Neutrophil (primary cell): Measurements from ENCODE around the gene AGPS.

Experiments
- H3K27ac ChIP-seq: fragments of 200-600 bp; sonication (generic); 2 replicates; pipeline ENCODE4 v1.5.1; 2016; ENCODE audit warnings: mild to moderate bottlenecking, moderate library complexity
- H3K27me3 ChIP-seq: fragments of 200-600 bp; sonication (generic); 2 replicates; pipeline ENCODE4 v1.6.0; 2016; ENCODE audit warnings: mild to moderate bottlenecking
- H3K36me3 ChIP-seq: fragments of 200-600 bp; sonication (generic); 2 replicates; pipeline ENCODE4 v1.5.1; 2017
- H3K4me1 ChIP-seq, 2 experiments: fragments of 200-600 bp in 1 of 2; sonication (generic) in 1 of 2; 1 replicate in 1 of 2; 2 replicates in 1 of 2; pipeline versions ENCODE4 v1.5.1 to v1.6.1; 2013 to 2016; ENCODE audit warnings: low read depth in 1 of 2, low read length in 1 of 2, mild to moderate bottlenecking in 1 of 2, moderate library complexity in 1 of 2; ENCODE audit not compliant: control insufficient read depth in 1 of 2, insufficient read depth in 1 of 2
- H3K4me3 ChIP-seq, 2 experiments: fragments of 200-600 bp in 1 of 2; sonication (generic) in 1 of 2; 1 replicate in 1 of 2; 2 replicates in 1 of 2; pipeline ENCODE4 v1.5.1; 2013 to 2016; ENCODE audit warnings: low read depth in 1 of 2, low read length in 1 of 2, mild to moderate bottlenecking in 1 of 2, moderate library complexity in 1 of 2
- H3K9me3 ChIP-seq: fragments of 200-600 bp; sonication (generic); 2 replicates; pipeline ENCODE4 v1.5.1; 2016
- TF ChIP-seq, protein P1 (sequence below): fragments of 200-600 bp; sonication (generic); IDR thresholded peaks from 2 replicates; pipeline ENCODE4 v1.5.1; 2016; ENCODE audit warnings: antibody characterized with exemption

AGPS gene

DNA sequence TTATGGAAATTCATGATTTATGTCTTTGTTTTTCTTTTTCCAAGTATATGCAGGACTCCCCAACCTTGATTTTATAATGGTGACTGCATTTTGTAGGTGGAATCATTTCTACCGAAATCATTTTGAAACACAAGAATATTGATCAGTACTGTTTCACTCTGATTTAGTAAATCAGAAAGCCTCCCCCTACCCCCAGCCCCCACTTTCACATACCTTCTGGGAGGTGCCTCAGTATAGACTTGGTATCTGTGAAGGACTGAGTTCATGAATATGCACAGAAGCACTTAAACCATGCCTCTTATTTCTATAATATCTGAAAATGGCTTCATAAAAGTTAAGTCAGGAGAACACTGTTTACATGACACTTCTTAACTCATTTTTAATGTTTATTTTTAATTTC is 147.7 kb downstream of the AGPS start:
- no peaks in the 10 kb centered on the region for H3K9me3 ChIP-seq
- no peaks in the 10 kb centered on the region for H3K27me3 ChIP-seq
- TF ChIP-seq, protein P1, sequence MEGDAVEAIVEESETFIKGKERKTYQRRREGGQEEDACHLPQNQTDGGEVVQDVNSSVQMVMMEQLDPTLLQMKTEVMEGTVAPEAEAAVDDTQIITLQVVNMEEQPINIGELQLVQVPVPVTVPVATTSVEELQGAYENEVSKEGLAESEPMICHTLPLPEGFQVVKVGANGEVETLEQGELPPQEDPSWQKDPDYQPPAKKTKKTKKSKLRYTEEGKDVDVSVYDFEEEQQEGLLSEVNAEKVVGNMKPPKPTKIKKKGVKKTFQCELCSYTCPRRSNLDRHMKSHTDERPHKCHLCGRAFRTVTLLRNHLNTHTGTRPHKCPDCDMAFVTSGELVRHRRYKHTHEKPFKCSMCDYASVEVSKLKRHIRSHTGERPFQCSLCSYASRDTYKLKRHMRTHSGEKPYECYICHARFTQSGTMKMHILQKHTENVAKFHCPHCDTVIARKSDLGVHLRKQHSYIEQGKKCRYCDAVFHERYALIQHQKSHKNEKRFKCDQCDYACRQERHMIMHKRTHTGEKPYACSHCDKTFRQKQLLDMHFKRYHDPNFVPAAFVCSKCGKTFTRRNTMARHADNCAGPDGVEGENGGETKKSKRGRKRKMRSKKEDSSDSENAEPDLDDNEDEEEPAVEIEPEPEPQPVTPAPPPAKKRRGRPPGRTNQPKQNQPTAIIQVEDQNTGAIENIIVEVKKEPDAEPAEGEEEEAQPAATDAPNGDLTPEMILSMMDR = no peak
- no peak overlapping the region for H3K4me3 ChIP-seq
- H3K27ac ChIP-seq = no peak overlapping the region
- no peaks in the 10 kb centered on the region for H3K4me1 ChIP-seq
- H3K36me3 ChIP-seq = peaks cover 37% of the 10 kb centered on the region

DNA sequence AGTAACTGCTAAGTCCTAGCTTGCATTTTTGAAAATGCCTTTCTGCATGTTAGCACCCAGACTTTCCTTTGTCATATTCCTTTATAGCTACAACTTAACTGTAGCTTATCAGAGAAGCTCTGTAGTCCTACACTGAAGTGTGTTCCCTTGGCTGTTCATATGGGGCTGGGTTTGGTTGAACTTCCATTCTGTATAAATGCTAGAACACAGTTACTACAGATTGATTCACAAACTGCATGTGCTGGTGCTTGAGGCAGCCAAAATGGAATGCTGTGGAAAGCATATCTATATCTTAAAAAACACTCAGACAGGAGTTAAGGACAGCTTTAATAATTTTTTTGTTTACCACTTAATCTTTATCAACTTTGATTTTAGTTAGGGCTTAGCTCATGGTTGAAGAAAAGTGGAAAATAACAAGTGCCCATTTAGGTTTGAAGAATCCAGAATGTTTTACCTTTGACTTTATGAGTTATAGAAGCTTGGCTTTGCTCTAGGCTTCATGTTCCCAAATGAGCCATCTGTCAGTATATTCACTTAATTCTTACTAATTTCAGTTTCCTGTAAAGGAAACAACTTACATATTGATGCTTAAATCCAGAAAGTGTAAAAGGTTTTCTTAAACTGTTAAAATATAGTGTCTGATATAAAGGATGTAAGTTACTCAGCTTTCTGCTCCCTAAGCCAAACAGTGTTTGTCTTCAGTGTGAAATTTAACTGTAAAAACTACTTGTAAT is 148.9 kb downstream of the AGPS start:
- TF ChIP-seq, protein P1 = no peak
- Histone ChIP-seq H3K9me3 (no peaks in the 10 kb centered on the region), H3K27ac (no peak overlapping the region), H3K4me1 (no peaks in the 10 kb centered on the region), H3K4me3 (no peak overlapping the region), H3K36me3 (peaks cover 37% of the 10 kb centered on the region), H3K27me3 (no peaks in the 10 kb centered on the region)

DNA sequence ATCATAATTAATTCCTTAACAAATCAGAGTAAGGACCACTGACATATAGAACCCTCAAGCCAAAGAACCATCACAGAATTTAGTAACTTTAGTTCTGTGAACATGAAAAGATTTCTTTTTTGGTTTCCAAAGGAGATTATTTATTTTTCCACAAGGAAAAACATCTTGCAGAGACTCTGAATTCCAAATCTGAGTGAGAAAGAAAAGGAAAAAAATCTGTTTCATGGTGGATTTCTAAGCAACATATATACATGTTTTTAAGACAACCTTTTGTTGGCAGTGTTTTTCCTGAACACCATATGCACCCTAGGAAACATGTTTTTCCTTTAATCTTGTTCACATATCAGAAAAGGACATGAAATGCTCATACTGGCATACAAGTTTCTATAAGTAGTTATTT is 149.8 kb downstream of the AGPS start:
- Histone ChIP-seq H3K9me3 (no peaks in the 10 kb centered on the region), H3K4me3 (no peak overlapping the region), H3K4me1 (no peaks in the 10 kb centered on the region), H3K27me3 (no peaks in the 10 kb centered on the region), H3K27ac (no peak overlapping the region), H3K36me3 (peaks cover 37% of the 10 kb centered on the region)
- TF ChIP-seq, protein P1 = no peak

DNA sequence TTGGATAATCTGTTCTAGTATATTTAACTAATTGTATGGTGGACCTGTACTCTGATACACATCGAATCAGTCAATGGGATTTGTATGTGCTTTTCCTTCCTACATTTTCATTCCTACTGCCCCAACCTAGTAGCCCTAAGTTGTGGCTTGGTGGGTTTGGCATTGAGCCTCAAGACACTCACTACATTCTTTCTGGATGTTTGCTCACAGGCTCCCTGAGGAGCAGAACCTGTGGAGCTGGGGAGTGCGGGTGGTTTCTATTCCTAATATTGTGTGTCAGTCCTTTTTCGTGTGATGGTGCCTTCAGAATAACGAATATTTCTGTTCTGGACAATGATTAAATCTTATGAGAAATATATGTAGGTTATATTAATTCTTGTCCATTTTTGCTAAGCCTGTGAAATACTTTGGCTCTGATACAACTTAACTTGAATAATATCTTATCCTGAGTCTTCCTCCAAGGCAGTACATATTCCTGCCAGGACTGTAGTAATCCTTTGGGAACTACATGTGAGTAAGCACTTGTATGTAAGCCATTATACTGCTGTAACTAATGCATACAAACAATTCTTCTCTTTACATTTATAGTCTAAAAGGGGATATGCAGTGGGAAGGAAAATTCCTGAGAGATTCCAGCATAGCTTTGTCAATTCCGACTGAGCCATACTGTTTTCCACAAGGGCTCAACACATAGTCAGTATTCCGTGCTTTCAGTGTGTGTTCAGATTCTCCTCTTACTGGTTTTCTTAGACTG is 150.6 kb downstream of the AGPS start:
- no peaks in the 10 kb centered on the region for H3K27me3 ChIP-seq
- no peaks in the 10 kb centered on the region for H3K4me1 ChIP-seq
- TF ChIP-seq, protein P1 = no peak
- H3K4me3 ChIP-seq = no peak overlapping the region
- H3K36me3 ChIP-seq = peaks cover 32% of the 10 kb centered on the region
- H3K9me3 ChIP-seq = no peaks in the 10 kb centered on the region
- no peak overlapping the region for H3K27ac ChIP-seq

DNA sequence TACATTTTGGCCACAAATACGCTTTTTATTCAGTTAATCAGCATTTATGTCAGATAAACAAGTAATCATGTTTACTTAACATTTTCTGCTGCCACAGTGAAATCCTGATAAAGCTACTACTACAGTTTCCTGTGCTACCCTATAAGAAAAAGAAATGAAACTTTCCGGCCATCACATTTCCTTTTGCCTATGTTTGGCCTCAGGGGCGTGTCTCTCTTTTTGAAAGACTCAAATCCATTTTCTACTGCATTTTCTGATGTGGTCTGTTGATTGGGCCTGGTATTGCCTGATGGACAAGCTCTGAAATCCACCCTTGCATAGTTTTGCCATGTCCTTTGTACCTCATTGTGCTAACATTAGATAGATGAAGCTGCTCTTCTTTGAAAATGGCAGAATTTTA is 152.6 kb downstream of the AGPS start:
- TF ChIP-seq, protein P1 = no peak
- H3K36me3 ChIP-seq = peaks cover 23% of the 10 kb centered on the region

More for the DNA sequence above, 152.6 kb downstream of the AGPS start:
- Histone ChIP-seq H3K27ac (no peak overlapping the region), H3K9me3 (no peaks in the 10 kb centered on the region), H3K27me3 (no peaks in the 10 kb centered on the region), H3K4me1 (no peaks in the 10 kb centered on the region), H3K4me3 (no peak overlapping the region)
